Measurements from ENCODE around the gene NPTX1.

- TF ChIP-seq, protein P1, sequence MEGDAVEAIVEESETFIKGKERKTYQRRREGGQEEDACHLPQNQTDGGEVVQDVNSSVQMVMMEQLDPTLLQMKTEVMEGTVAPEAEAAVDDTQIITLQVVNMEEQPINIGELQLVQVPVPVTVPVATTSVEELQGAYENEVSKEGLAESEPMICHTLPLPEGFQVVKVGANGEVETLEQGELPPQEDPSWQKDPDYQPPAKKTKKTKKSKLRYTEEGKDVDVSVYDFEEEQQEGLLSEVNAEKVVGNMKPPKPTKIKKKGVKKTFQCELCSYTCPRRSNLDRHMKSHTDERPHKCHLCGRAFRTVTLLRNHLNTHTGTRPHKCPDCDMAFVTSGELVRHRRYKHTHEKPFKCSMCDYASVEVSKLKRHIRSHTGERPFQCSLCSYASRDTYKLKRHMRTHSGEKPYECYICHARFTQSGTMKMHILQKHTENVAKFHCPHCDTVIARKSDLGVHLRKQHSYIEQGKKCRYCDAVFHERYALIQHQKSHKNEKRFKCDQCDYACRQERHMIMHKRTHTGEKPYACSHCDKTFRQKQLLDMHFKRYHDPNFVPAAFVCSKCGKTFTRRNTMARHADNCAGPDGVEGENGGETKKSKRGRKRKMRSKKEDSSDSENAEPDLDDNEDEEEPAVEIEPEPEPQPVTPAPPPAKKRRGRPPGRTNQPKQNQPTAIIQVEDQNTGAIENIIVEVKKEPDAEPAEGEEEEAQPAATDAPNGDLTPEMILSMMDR (IDR thresholded peaks at IDR 0.05): no peak
- TF ChIP-seq POLR2A (IDR thresholded peaks at IDR 0.05) (no peak), EP300 (IDR thresholded peaks at IDR 0.05) (no peak)
These were observed 5.1 kb upstream of the NPTX1 start for GRCh38 chr17:80481284-80482057.

Measured in tibial nerve (tissue), 4 donors.